Skin of body (tissue), 2 donors: ENCODE results near the gene NT5C3A. TPM values are rescaled to one million over a fixed set of nuclear protein-coding genes. Genes with fewer than 3 reads are reported as not detected.

Experiments used
- DNase-seq: peaks from one replicate; lab custom pipeline; 2025; lab: John Stamatoyannopoulos, UW
- total RNA-seq: library from RNA; depleted of rRNA; stranded (reverse); fragments of >200 nt; gene quantifications from one replicate; pipeline ENCODE4 v1.2.3, GENCODE V29; 2014

Gene NT5C3A
- total RNA-seq, 1 donor from 2014 or later = 53.1 TPM

DNA sequence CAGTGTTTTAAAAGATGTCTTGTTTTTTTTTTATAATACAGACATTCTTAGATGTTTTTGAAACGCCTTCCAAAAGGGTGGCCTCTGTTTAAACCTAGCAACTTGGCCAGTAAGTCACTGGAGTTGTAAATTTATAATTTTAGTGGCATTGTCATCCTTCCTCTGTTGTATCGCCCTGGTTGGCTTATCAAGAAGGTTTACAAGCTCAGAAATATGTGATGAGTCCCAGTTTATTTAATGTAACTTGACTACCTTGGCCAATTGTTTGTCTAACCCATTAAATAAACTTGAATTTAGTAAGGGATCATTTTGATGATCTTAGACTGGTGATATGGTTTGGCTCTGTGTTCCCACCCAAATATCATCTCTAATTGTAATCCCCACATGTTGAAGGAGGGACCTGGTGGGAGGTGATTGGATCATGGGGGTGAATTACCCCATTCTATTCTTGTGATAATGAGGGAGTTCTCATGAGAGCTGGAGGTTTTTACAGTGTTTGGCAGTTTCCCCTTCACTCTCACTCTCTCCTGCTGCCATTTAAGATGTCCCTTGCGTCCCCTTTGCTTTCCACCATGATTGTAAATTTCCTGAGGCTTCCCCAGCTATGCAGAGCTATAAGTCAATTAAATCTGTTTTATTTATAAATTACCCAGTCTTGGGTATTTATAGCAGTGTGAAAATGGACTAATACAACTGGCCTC lies 13.4 kb upstream of the NT5C3A start:
- no peak for DNase-seq

DNA sequence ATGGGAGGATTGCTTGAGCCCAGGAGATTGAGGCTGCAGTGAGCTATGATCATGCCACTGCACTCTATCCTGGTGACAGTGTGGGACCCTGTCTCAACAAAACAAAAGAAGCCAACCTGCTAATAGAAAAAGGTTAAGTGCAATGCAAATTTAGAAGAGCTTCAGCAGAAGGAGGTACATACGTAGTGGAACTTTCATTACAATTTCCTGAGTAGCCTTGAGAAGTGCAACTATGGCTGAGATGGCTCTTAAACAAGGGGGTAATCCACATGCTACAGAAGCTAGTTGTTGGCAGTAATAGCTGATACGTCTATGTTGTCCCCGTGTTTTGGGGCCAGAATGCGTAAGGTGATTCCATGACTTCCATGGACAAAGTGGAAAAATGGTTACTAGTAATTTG lies 10.7 kb upstream of the NT5C3A start:
- no peak for DNase-seq

DNA sequence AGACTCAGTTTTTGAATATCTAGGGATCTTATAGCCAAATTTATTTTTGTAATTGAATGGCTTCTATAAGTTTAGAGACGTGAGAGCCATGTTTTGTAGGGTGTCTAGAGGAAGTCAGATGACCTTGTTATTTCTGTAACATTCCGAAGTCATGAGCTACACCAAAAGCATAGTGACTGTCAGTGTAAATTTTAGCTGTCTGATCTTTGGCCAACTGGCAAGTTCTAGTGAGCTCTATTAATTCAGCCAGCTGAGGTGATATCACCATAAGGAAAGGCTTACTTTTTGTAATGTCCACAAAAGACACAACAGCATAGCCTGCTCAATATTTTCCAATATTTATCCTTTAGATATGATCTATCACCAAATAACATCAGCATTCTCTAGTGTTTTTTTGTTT lies 9.9 kb upstream of the NT5C3A start:
- DNase-seq = peak; percentile 34

DNA sequence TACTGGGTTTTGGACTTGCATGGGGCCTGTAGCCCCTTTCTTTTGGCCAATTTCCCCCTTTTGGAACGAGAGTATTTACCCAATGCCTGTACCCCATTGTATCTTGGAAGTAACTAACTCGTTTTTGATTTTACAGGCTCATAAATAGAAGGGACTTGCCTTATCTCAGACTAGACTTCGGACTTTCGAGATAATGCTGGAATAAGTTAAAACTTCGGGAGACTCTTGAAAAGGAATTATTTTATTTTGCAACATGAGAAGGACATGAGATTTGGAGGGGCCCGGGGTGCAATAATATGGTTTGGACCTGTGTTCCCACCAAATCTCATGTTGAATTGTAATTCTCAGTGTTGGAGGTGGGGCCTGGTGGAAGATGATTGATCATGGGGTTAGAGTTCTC lies 8.3 kb upstream of the NT5C3A start:
- no peak for DNase-seq

DNA sequence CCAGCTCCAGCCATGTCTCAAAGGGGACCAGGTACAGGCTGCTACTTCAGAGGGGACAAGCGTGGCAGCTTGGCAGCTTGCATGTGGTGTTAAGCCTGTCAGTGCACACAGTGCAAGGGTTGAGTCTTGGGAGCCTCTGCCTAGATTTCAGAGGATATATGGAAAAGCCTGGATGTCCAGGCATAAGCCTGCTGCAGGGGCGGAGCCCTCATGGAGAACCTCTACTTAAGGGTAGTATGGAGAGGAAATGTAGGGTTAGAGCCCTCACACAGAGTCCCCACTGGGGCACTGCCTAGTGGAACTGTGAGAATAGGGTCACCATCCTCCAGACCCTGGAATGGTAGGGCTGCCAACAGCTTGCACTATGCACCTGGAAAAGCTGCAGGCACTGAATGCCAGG lies 7.7 kb upstream of the NT5C3A start:
- DNase-seq = no peak

DNA sequence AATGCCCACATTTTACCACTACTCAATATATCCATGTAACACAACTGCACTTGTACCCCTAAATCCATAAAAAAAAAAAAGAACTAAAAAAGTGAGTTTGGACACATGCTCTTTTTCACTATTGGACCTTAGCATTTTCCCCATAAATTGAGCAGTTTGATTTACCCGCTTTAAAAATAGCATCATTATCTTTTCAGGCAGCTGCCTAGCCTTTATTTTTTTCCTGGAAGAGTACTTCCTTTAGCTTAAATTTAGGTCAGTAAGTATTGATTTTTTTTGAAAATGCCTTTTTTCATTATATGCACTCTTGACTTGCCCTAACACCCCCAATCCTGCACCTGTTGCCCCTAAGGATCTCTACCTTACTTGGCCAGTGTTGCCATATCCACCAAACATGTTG lies 5.3 kb upstream of the NT5C3A start:
- no peak for DNase-seq

DNA sequence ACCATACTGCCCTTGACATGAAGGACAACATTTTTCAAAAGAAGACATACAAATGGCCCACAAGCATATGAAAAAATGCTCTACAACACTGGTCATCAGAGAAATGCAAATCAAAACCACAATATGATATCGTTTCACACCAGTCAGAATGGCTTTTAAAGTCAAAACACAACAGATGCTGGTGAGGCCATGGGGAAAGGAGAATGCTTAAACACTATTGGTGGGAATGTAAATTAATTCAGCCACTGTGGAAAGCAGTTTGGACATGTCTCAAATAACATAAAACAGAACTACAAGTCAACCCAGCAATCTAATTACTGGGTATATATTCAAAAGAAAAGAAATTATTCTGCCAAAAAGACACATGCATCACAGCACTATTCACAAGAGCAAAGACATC lies 4.2 kb upstream of the NT5C3A start:
- DNase-seq = no peak

DNA sequence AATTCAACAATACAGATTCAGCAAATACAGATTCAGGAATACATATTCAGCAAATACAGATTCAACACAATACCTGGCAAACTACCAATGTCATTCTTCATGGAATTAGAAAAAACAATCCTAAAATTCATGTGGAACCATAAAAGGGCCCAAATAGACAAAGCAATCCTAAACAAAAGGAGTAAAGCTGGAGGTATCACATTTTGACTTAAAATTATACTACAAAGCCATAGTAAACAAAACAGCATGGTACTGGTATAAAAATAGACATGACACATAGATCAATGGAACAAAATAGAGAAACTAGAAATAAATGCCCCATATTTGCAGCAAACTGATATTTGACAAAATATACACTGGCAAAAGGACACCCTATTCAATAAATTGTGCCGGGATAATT lies 3.4 kb upstream of the NT5C3A start:
- no peak for DNase-seq

DNA sequence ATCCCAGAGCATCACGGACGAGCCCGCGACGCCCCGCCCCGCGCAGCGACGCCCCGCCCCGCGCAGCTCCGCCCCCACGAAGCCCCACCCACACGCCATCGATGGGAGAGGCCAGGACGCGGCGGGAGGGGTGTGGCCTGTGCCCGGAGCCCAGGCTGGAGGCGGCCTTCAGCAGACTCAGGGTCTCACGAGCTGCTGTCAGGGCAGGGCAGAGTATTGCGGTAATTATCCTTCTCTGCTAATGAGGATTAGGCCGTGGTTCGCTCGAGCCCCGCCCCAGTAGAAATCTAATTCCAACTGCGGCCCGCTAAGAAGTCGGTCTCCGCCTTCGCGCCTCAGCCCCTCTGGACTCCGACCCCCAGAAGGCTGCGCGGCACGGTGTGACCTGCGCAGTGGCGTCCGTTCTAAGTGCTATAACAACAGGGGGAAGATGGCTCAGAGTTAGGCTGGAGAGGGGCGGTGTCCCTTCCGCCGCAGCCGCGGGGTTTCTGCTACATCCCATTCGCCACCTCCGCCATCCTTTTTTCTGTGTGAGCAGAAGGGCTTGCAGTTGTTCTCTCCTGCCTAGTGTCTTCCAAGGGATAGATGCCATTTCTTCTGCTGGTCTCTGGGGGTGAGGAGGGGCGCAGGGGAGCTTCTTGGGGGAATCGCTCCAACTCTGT lies 337 bp upstream of the NT5C3A start:
- DNase-seq = peak; percentile 98

DNA sequence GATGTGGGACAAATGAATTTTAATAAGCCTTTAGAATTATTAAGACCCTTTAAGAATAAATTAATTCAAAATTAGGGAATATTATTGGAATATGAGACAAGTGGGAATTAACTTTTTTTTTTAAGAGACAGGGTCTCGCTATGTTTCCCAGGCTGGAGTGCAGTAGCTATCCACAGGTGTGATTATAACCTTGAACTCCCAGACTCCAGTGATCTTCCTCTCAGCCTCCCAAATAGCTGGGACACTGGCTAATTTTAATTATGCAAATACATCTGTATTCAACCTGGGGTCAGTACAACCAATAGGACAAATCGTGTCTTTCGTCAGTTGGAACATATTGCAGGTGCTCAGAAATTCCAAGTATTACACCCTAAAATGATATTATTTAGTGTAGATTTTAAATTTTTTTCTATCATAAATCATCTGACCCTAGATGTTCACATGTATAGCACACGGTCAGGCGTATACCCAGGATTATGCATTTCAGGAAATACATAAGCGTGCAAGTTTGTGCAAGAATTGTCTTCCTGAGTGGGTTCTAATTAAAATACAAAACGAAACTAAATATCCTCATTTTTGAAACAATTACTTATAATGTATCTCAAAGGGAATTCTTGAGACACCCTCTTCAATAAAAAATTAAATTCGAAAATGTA lies 1.2 kb downstream of the NT5C3A start:
- DNase-seq = no peak

DNA sequence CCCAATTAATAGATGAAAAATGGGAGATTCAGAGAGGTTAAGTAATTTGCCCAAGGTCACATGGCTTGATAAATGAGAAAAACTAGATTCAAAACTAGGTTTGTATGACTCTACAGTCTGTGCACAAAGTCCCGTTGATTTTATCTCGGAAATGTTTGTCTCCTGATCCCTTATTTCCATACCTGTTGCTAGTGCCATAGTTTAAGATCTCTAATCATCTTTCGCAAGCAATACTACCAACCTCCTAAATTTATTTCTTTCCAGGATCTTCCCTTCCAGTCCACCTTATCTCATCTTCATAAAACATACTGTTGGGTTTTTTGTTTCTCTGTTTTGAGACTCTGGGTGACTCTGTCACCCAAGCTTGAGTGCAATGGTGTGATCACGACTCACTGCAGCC lies 2.9 kb downstream of the NT5C3A start:
- DNase-seq = no peak

DNA sequence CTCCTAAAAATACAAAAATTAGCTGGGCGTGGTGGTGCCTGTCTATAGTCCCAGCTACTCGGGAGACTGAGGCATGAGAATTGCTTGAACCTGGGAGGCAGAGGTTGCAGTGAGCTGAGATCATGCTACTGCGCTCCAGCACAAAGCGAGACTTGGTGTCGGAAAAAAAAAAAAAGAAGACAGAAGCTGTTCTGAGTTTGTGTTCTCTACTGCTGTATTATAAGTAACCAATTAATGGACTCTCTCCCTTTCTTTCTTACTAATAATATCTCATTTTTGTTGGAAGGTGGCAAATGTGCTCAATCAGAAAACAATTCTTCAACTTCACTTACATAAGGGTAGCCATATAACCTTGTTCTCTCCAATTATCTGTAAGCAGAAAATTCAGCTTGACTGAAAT lies 7.4 kb downstream of the NT5C3A start:
- no peak for DNase-seq

DNA sequence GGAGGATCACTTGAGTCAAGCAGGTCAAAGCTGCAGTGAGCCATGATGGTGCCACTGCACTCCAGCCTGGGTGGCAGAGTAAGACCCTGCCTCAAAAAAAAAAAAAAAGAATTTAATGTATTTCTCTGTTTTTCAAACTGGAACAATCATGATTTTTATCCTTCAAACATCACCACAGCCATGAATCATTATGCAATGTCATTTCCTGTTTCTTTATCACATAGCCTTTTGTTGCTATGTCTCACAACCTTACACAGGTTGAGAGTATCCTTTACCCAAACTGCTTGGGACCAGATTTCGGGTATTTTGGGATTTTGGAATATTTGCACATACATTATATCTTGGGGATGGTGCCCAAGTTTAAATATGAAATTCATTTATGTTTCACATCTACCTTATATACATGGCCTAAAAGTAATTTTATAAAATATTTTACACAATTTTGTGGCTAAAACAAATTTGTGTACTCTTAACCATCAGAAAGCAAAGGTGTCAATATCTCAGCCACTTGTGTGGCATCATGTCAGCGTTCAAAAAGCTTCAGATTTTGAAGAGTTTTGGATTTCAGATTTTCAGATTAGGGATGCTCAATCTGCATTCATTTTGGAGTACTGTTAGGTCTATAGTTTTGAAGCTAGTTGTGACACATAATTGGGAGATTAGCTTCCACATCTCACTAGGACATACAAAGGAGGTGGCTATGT lies 8.2 kb downstream of the NT5C3A start:
- DNase-seq = no peak

DNA sequence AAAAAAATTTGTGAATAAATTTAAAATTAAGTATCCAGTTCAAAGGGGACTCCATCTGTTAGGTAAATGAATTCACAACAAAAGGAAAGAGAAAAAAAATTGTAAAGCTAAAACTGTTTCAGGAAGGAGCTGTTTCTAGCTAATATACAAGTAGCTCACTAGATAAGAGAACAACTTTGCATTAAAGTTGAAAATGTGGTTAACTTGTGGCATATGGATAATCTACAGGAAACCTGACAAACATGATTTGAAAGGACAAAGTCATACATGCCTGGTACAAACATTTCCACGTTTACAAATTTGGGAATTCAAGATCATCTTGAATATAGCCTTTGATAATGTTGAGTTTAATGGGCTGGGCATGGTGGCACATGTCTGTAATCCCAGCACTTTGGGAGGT lies 8.9 kb downstream of the NT5C3A start:
- no peak for DNase-seq

DNA sequence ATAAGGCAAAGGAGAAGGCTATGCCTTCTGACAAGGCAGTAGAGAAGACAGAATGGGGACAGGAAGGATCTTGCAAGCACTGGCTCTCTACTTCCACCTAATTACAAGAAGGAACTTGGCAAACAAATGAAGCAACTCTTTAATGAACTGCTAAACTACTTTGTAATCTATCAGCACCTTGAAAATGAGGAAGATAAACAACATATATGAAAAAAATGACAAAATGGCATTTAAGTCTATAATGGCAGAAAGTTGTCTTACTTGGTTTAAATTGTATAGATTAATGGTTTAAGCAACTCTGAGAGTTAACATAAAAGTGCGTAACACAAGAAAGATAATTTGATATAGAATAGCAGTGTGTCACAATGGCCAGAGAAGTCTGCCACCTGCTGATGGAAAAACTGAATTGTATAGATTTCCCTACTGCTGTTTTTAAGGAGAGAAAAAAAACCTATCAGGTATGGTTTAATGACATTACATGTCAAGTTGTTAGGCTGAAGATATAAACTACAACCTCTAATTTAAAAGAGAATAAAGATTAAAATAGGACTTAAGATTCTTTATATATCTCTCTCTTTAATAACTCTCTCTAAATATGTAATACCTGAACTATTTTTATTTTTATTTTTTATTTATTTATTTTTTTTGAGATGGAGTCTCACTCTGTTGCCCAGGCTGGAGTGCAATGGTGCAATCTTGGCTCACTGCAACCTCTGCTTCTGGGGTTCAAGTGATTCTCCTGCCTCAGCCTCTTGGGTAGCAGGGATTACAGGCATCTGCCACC lies 11.8 kb downstream of the NT5C3A start:
- DNase-seq = peak; percentile 59

DNA sequence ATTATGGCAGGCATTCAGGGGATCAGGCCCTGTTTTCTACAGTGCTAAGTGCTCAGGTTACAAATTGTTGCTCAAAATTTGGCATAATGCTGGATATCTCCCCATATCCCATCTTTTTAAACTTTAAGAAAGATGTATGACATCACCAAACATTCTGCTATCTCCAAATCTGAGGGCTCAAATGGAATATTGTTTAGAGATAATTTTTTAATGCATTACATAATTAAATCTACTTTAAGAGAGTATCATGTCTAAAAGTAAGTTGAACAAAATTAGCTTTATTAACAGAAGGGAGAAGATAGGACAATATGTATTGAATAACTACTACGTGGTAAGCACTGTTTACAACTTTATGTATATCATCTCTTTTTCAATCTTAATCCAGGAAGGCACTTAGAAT lies 13.9 kb downstream of the NT5C3A start:
- no peak for DNase-seq

DNA sequence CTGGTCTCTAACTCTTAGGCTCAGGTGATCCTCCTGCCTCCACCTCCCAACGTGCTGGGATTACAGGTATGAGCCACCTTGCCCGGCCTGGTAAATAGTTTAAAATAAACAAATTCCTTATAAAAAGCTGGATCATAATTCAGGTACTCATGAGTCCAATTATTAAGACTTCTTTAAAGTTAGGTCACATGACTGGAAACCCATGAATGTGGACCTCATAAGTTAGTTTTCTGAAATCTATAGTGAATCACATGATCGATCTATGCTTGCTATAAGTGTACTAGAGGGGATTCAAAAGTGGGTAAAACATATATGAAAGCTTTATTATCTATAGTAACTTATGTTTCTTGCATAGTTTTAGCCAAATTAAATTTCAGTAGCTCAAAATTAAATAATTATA lies 14.3 kb downstream of the NT5C3A start:
- DNase-seq = no peak

DNA sequence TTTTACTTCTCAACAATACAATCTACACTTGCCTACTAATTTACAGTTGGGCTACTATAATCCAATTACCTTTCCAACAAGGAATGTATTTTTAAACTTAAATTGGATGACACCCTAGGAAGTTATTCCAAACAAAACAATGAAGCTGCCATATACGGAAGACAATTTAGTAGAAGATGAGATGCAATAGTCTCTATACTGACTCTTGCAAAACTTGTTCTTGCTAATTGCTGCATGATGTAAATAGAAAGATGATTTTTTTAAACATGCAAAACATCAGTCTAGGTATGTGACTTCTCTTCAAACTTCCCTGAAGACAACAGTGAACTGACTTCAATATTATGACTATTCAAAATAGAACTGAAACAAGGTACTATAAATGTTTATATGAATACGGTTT lies 17.6 kb downstream of the NT5C3A start:
- no peak for DNase-seq

DNA sequence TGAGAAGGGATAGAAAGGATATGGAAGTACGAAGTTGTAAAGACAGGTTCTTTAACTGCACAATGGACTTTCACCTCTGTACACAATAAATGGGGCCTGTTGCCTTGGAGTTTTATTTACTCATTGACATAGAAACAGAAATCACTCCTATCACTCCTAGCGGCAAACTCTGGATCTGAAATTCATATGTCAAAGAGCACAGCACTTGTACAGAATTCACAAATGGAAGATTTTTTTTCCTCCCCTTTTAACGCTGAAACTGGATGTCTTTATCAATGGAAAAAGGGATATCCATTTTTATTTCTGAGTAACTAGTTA lies 18.2 kb downstream of the NT5C3A start:
- no peak for DNase-seq

DNA sequence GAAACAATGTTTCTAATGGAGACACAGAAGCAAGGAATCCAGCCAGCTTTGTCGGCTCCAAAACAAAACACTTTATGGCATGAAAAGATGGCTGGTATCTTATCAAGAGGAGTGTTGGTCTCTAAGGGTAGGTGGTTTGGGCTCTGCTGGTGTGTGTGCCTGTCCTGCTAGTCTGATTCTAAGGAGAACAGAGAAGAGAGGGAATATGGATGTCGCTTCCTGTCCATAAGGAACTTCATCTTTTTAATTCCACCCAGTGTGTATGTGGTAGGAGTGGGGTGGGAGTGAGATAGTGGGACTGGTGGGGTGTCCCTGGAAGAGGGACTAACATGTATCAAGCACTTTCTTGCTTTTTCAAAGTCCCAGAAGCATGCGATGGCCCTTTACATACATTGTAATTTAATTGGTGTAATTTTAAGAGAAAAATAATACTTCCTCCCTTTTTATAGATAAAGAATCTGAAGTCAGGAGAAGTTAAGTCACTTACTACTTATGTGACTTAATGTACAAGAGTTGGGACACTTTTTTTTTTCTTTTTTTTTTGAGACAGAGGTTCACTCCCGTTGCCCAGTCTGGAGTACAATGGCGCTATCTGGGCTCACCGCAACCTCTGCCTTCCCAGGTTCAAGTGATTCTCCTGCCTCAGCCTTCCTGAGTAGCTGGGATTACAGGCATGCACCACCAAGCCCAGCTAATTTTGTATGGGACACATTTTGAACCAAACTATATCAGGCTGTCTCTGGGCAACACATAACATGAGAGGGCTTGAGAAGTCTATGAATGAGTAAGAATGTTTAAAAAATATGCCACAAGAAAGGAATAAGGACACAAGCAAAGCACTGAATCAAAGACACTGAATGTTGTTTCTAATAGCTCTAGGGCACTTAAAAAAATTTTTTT lies 18.8 kb downstream of the NT5C3A start:
- no peak for DNase-seq
